Measurements from ENCODE around the gene PPP3R2. TPM values are rescaled to one million over a fixed set of nuclear protein-coding genes. Genes with fewer than 3 reads are reported as not detected.

Gene PPP3R2
- total RNA-seq, 1 experiment from 2014 or later: not detected

DNA sequence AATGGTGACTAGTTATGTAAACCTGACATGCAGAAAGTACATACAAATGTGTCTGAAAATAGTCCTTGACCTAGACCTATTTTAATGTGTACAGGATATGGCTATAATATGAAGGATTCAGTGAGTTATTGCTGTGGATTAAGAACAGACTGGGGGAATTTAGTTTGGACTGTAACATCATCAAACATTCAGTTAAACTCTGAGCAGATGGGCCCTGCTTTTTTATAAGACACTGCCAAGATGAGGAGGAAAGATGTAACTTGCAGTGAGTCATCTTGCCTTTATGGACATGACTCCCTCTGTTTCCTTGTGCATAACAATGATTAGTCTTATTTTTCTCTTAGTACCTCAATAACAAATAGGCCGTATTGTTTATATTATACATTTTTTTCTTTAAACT is 12.2 kb downstream of the PPP3R2 start (continued):
- TF ChIP-seq, protein P1, sequence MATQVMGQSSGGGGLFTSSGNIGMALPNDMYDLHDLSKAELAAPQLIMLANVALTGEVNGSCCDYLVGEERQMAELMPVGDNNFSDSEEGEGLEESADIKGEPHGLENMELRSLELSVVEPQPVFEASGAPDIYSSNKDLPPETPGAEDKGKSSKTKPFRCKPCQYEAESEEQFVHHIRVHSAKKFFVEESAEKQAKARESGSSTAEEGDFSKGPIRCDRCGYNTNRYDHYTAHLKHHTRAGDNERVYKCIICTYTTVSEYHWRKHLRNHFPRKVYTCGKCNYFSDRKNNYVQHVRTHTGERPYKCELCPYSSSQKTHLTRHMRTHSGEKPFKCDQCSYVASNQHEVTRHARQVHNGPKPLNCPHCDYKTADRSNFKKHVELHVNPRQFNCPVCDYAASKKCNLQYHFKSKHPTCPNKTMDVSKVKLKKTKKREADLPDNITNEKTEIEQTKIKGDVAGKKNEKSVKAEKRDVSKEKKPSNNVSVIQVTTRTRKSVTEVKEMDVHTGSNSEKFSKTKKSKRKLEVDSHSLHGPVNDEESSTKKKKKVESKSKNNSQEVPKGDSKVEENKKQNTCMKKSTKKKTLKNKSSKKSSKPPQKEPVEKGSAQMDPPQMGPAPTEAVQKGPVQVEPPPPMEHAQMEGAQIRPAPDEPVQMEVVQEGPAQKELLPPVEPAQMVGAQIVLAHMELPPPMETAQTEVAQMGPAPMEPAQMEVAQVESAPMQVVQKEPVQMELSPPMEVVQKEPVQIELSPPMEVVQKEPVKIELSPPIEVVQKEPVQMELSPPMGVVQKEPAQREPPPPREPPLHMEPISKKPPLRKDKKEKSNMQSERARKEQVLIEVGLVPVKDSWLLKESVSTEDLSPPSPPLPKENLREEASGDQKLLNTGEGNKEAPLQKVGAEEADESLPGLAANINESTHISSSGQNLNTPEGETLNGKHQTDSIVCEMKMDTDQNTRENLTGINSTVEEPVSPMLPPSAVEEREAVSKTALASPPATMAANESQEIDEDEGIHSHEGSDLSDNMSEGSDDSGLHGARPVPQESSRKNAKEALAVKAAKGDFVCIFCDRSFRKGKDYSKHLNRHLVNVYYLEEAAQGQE (IDR thresholded peaks at IDR 0.05; ENCODE audit: low read depth): no peak
- TF ChIP-seq, protein P2, sequence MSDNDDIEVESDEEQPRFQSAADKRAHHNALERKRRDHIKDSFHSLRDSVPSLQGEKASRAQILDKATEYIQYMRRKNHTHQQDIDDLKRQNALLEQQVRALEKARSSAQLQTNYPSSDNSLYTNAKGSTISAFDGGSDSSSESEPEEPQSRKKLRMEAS (IDR thresholded peaks at IDR 0.05): no peak
- TF ChIP-seq ZFX (IDR thresholded peaks at IDR 0.05) (no peak), SIN3A (IDR thresholded peaks at IDR 0.05; ENCODE audit: low read depth) (no peak), EZH2phosphoT487 (IDR thresholded peaks at IDR 0.05; ENCODE audit: borderline replicate concordance) (no peak), JUND (IDR thresholded peaks at IDR 0.05) (no peak), TCF7L2 (IDR thresholded peaks at IDR 0.05; ENCODE audit: borderline replicate concordance, extremely low read depth, insufficient read depth, insufficient read length) (no peak), YY1 (IDR thresholded peaks at IDR 0.05; ENCODE audit: extremely low read depth, insufficient replicate concordance, low read depth, low read length) (no peak)

DNA sequence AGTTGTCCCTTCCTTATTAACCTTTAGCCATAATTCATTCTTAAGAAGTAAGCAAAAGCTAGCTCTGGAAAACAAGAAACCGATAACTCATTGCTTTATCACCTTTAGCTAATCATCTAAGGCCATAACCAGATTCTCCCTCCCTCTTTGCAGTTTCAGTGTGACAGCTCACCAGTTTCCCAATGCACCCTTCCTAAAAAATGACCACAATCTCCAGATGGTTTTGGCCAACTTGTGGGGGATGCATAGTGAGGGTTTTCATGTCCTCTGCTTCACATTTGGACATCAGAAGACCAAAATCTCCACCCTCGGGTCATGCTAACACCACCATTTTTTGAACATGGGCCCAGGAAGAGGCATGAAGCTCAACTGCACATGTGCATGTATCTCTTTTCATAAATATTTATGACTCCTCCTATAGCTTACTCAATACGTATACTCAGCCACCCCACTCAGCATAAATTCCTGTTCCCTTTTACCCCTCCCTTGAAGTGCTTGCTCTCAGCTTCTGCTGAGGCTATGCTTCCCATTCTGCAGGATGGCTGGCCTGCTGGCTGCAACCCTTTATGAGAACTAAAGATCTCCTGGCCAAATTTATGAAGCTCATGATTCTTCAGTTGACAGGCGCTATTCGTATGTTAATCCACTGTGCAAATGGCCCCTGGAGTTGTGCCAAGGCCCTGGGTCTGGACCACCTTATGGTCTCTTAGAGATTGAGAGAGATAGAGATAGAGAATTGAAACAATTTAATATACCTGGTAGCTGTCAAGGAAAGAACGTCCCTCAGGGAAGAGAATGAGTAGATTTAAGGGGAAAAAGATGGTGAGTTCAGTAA is 14.8 kb downstream of the PPP3R2 start:
- ChIA-PET CTCF (no interaction called here), RAD21 (ENCODE audit: low non-redundant PET in 1 of 2, low total read pairs in 2 of 2, uncharacterized antibody in 2 of 2, unreplicated experiment in 2 of 2) (no interaction called here)
- TF ChIP-seq, protein P3, sequence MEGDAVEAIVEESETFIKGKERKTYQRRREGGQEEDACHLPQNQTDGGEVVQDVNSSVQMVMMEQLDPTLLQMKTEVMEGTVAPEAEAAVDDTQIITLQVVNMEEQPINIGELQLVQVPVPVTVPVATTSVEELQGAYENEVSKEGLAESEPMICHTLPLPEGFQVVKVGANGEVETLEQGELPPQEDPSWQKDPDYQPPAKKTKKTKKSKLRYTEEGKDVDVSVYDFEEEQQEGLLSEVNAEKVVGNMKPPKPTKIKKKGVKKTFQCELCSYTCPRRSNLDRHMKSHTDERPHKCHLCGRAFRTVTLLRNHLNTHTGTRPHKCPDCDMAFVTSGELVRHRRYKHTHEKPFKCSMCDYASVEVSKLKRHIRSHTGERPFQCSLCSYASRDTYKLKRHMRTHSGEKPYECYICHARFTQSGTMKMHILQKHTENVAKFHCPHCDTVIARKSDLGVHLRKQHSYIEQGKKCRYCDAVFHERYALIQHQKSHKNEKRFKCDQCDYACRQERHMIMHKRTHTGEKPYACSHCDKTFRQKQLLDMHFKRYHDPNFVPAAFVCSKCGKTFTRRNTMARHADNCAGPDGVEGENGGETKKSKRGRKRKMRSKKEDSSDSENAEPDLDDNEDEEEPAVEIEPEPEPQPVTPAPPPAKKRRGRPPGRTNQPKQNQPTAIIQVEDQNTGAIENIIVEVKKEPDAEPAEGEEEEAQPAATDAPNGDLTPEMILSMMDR (IDR thresholded peaks at IDR 0.05 in 2 of 3, conservative IDR thresholded peaks at IDR 0.05 in 1 of 3; ENCODE audit: borderline replicate concordance in 1 of 3, insufficient read depth in 1 of 3, low read depth in 2 of 3, low read length in 2 of 3): no peak
- TF ChIP-seq, protein P1 (IDR thresholded peaks at IDR 0.05; ENCODE audit: low read depth): no peak
- TF ChIP-seq EZH2 (IDR thresholded peaks at IDR 0.05) (no peak), RAD21 (IDR thresholded peaks at IDR 0.05; ENCODE audit: low read depth) (no peak), JUND (IDR thresholded peaks at IDR 0.05) (no peak), ELF1 (IDR thresholded peaks at IDR 0.05; ENCODE audit: borderline replicate concordance, low read depth) (no peak), POLR2A (IDR thresholded peaks at IDR 0.05; ENCODE audit: borderline replicate concordance, extremely low read depth, insufficient read depth, insufficient read length) (no peak), YY1 (IDR thresholded peaks at IDR 0.05; ENCODE audit: extremely low read depth, insufficient replicate concordance, low read depth, low read length) (no peak)
- TF ChIP-seq, protein P2 (IDR thresholded peaks at IDR 0.05): no peak

More for the DNA sequence above, 14.8 kb downstream of the PPP3R2 start:
- ATAC-seq: no peak
- intact Hi-C loops (cut with micrococcal nuclease): no loop called here
- no peak overlapping the region for H3K9ac ChIP-seq (ENCODE audit: low read length)
- H3K9me2 ChIP-seq (ENCODE audit: insufficient read depth): no peaks in the 10 kb centered on the region
- H3K4me2 ChIP-seq (ENCODE audit: low read length): no peak overlapping the region
- H3K4me1 ChIP-seq (ENCODE audit: control insufficient read depth in 1 of 2, insufficient read depth in 2 of 2, low read length in 2 of 2): no peaks in the 10 kb centered on the region
- BruUV-seq (replicated peaks): no TSS peak
- no peaks in the 10 kb centered on the region for H3K9me3 ChIP-seq (ENCODE audit: control insufficient read depth in 1 of 2, insufficient read depth in 1 of 2, low read depth in 1 of 2, low read length in 2 of 2)
- H3K36me3 ChIP-seq (ENCODE audit: control insufficient read depth in 1 of 2, insufficient read depth in 2 of 2, low read length in 2 of 2): no peaks in the 10 kb centered on the region
- H4K20me1 ChIP-seq (ENCODE audit: insufficient read depth): no peaks in the 10 kb centered on the region
- no peak overlapping the region for H3K27ac ChIP-seq (ENCODE audit: low read depth, low read length)
- H3K27me3 ChIP-seq (ENCODE audit: insufficient read depth, low read length): no peaks in the 10 kb centered on the region
- H3K4me3 ChIP-seq (replicated peaks in 1 of 2; ENCODE audit: low read depth in 1 of 2, low read length in 2 of 2): no peak overlapping the region
- H2AFZ ChIP-seq (ENCODE audit: low read depth, low read length, poor library complexity, severe bottlenecking): no peak overlapping the region
- no peaks in the 10 kb centered on the region for H3K79me2 ChIP-seq (ENCODE audit: insufficient read depth, low read length)
- DNase-seq (ENCODE audit: low read depth, low spot score): no peak
- POLR2A ChIA-PET: no interaction called here

Data from HCT116 (cell line).